K562 (cell line): ENCODE data around the gene KIF4B. TPM values are rescaled to one million over a fixed set of nuclear protein-coding genes. Genes with fewer than 3 reads are reported as not detected.

ENCODE experiments used
- ATAC-seq: fragments of 200-7000 bp; cut with Tn5 transposase; 3 replicates; pipeline ENCODE4 v1.9.1; 2020; ENCODE audit warnings: moderate library complexity
- BruUV-seq: library from RNA; stranded (reverse); fragments of 400-500 nt; replicated peaks from 2 replicates; lab custom pipeline; 2021; lab: Mats Ljungman, UMichigan
- CTCF ChIA-PET: fragments of 300-600 bp; formaldehyde crosslinking; extraction: SDS; loops from one replicate; lab custom pipeline; 2021; ENCODE audit warnings: low intra/inter-chr PET ratio; lab: Yijun Ruan, JAX
- POLR2A ChIA-PET: fragments of 300-600, 350-650 bp; sonication (Branson Sonifier 250); formaldehyde crosslinking; extraction: SDS; loops from one replicate; lab custom pipeline; 2021; ENCODE audit warnings: antibody characterized with exemption, inconsistent platforms; lab: Yijun Ruan, JAX
- DNase-seq, 4 experiments: peaks; one replicate each; pipeline versions ENCODE4 v3.0.0 to v3.0.0-alpha.2; 2011 to 2018; ENCODE audit warnings: low spot score in 3 of 4, mixed read lengths in 3 of 4; ENCODE audit errors: extremely low read depth in 1 of 4
- FAIRE-seq: peaks from 2 replicates; lab custom pipeline; 2011; peaks lifted over from hg19 to GRCh38; lab: Jason Lieb, UNC
- H2AFZ ChIP-seq: 2 replicates; pipeline ENCODE4 v1.6.0; 2011; ENCODE audit warnings: low read depth, low read length, control low read depth, inconsistent platforms
- H3K27ac ChIP-seq: fragments of 200-600 bp; 3 replicates; pipeline ENCODE4 v1.8.0; 2011; ENCODE audit warnings: low read depth, mild to moderate bottlenecking, control low read depth, inconsistent platforms, low read length, moderate library complexity, mixed read lengths; ENCODE audit errors: extremely low read depth
- H3K27me3 ChIP-seq, 2 experiments: fragments of 300-600 bp in 1 of 2; 2 replicates in 1 of 2; 3 replicates in 1 of 2; pipeline versions ENCODE4 v1.6.0 to v1.8.0; 2011; ENCODE audit warnings: inconsistent platforms in 2 of 2, low read length in 2 of 2, mild to moderate bottlenecking in 1 of 2, mixed read lengths in 1 of 2, moderate library complexity in 1 of 2; ENCODE audit not compliant: control insufficient read depth in 2 of 2, insufficient read depth in 2 of 2
- H3K36me3 ChIP-seq: fragments of 300-600 bp; 3 replicates; pipeline ENCODE4 v1.8.0; 2011; ENCODE audit warnings: mild to moderate bottlenecking, low read length, inconsistent platforms; ENCODE audit not compliant: control insufficient read depth, insufficient read depth
- H3K4me1 ChIP-seq, 2 experiments: fragments of 200-600 bp in 1 of 2; replicated peaks in 1 of 2; 2 replicates in 1 of 2; 3 replicates in 1 of 2; pipeline versions ENCODE4 v1.5.1 to v1.8.0; 2011; ENCODE audit warnings: inconsistent platforms in 2 of 2, low read length in 2 of 2, mild to moderate bottlenecking in 1 of 2, mixed read lengths in 1 of 2, moderate library complexity in 1 of 2; ENCODE audit not compliant: control insufficient read depth in 2 of 2, insufficient read depth in 2 of 2
- H3K4me2 ChIP-seq: 2 replicates; pipeline ENCODE4 v1.6.1; 2011; ENCODE audit warnings: low read length, control low read depth, inconsistent platforms, mixed read lengths; ENCODE audit not compliant: insufficient read depth
- H3K4me3 ChIP-seq: fragments of 200-600 bp; sonication (generic), shearing (Covaris generic); 2 replicates; pipeline ENCODE4 v1.5.1; 2016; ENCODE audit warnings: control low read depth, inconsistent platforms
- H3K79me2 ChIP-seq: fragments of 200-600 bp; 3 replicates; pipeline ENCODE4 v1.8.0; 2011; ENCODE audit warnings: low read length, inconsistent platforms; ENCODE audit not compliant: control insufficient read depth, insufficient read depth
- H3K9ac ChIP-seq, 2 experiments: 2 replicates each; pipeline versions ENCODE4 v1.6.0 to v1.6.1; 2011; ENCODE audit warnings: low read depth in 2 of 2, low read length in 2 of 2, control low read depth in 1 of 2, inconsistent platforms in 1 of 2, mild to moderate bottlenecking in 1 of 2, mixed read lengths in 1 of 2; ENCODE audit not compliant: insufficient read depth in 1 of 2
- H3K9me1 ChIP-seq: one replicate; pipeline ENCODE4 v1.6.0; 2011; ENCODE audit warnings: inconsistent platforms, mild to moderate bottlenecking, low read length, moderate library complexity; ENCODE audit not compliant: control insufficient read depth, insufficient read depth
- H3K9me3 ChIP-seq: replicated peaks from 2 replicates; pipeline ENCODE4 v1.5.1; 2011; ENCODE audit warnings: low read depth, low read length, inconsistent platforms; ENCODE audit not compliant: control insufficient read depth, insufficient read depth
- H4K20me1 ChIP-seq: replicated peaks from 2 replicates; pipeline ENCODE4 v1.6.1; 2011; ENCODE audit warnings: low read length, inconsistent platforms, mixed read lengths; ENCODE audit not compliant: control insufficient read depth, insufficient read depth
- ARID1B ChIP-seq: fragments of 450-650 bp; IDR thresholded peaks from 2 replicates; pipeline ENCODE4 v1.6.1; 2016; ENCODE audit warnings: antibody characterized with exemption, mild to moderate bottlenecking, inconsistent platforms
- MTA1 ChIP-seq: fragments of 450-650 bp; IDR thresholded peaks from 2 replicates; pipeline ENCODE4 v1.6.1; 2017; ENCODE audit warnings: borderline replicate concordance
- PYGO2 ChIP-seq: fragments of 450-650 bp; IDR thresholded peaks from 2 replicates; pipeline ENCODE4 v1.6.1; 2016; ENCODE audit warnings: mild to moderate bottlenecking, missing genetic modification characterization, moderate library complexity, missing compliant biosample characterization
- RFX7 ChIP-seq: fragments of 250-450 bp; sonication (Bioruptor Pico); IDR thresholded peaks from 2 replicates; pipeline ENCODE4 v1.5.1; 2021; ENCODE audit warnings: mild to moderate bottlenecking
- WGBS: fragments of 100-300 bp; shearing (Covaris generic); methylation state at CpG from one replicate; pipeline ENCODE4 v1.1.6; 2016; ENCODE audit warnings: low coverage, mixed read lengths; ENCODE audit not compliant: insufficient coverage; ENCODE audit errors: missing lambda C conversion rate; 5-methylcytosine and 5-hydroxymethylcytosine counted together
- in situ Hi-C: fragments of 300-500 bp; cut with MboI; formaldehyde crosslinking; loops from 4 replicates; pipeline ENCODE4 v1.15.0; 2018; ENCODE audit warnings: inconsistent platforms, mixed read lengths
- intact Hi-C: fragments of 100-400 bp; cut with micrococcal nuclease; formaldehyde crosslinking; loops from 2 replicates; pipeline ENCODE4 v1.14.2; 2022
- polyA plus RNA-seq, 8 experiments: library from polyadenylated mRNA; depleted of rRNA in 4 of 8; stranded (reverse) in 5 of 8; unstranded in 3 of 8; fragments of >200 nt; fragmentation: Nextera tagmentation in 2 of 8; fragmentation: Illumina TruSeq in 1 of 8; extraction: Ambion mirVana in 2 of 8; extraction: Trizol in 1 of 8; gene quantifications; 2 replicates each; pipeline versions ENCODE4 v1.2.1 to v1.2.3, GENCODE V29; 2011 to 2014; ENCODE audit warnings: inconsistent platforms in 1 of 8, missing spikeins in 1 of 8
- total RNA-seq, 7 experiments: library from RNA; depleted of rRNA in 6 of 7; stranded (reverse); fragments of >200 nt in 6 of 7; fragmentation: Illumina TruSeq in 2 of 7; extraction: Trizol in 2 of 7; gene quantifications; 2 replicates each; pipeline versions ENCODE4 v1.2.1 to v1.2.3, GENCODE V29; 2011 to 2021; ENCODE audit warnings: low replicate concordance in 1 of 7
- TF ChIP-seq, protein P1 (sequence below), 2 experiments: fragments of 150-350 bp in 1 of 2; IDR thresholded peaks; 2 replicates each; pipeline ENCODE4 v1.6.1; 2012 to 2016; ENCODE audit warnings: low read depth in 2 of 2, low read length in 2 of 2, mild to moderate bottlenecking in 1 of 2, moderate library complexity in 1 of 2

KIF4B gene
- total and polyA plus RNA-seq, 9 of the 15 experiments (the other 6 are each of a cell fraction or from before 2014, with no cell fraction given): 0.01 to 0.09 (median 0.07) TPM; not detected in 2

DNA sequence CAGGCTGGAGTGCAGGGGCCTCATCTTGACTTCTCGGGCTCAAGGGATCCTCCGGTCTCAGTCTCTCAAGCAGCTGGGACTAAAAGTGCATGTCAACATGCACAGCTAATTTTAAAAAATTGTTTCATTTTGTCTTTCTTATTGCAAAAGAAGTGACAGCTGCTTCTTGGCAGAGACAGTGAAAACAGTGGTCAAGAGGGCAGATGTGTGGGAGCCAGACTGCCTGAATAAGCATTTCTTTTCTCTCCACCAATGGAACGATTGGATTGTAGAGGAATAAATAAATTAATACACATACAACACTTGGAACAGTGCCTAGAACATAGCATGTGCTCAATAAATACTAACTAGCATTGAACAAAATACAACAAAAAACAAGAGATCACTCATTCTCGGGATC is 27.4 kb upstream of the KIF4B start (continued):
- TF ChIP-seq, protein P1, sequence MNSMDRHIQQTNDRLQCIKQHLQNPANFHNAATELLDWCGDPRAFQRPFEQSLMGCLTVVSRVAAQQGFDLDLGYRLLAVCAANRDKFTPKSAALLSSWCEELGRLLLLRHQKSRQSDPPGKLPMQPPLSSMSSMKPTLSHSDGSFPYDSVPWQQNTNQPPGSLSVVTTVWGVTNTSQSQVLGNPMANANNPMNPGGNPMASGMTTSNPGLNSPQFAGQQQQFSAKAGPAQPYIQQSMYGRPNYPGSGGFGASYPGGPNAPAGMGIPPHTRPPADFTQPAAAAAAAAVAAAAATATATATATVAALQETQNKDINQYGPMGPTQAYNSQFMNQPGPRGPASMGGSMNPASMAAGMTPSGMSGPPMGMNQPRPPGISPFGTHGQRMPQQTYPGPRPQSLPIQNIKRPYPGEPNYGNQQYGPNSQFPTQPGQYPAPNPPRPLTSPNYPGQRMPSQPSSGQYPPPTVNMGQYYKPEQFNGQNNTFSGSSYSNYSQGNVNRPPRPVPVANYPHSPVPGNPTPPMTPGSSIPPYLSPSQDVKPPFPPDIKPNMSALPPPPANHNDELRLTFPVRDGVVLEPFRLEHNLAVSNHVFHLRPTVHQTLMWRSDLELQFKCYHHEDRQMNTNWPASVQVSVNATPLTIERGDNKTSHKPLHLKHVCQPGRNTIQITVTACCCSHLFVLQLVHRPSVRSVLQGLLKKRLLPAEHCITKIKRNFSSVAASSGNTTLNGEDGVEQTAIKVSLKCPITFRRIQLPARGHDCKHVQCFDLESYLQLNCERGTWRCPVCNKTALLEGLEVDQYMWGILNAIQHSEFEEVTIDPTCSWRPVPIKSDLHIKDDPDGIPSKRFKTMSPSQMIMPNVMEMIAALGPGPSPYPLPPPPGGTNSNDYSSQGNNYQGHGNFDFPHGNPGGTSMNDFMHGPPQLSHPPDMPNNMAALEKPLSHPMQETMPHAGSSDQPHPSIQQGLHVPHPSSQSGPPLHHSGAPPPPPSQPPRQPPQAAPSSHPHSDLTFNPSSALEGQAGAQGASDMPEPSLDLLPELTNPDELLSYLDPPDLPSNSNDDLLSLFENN (IDR thresholded peaks at IDR 0.05; ENCODE audit: low read depth in 2 of 2, low read length in 2 of 2): no peak
- TF ChIP-seq, all 486 proteins: peak for 0

DNA sequence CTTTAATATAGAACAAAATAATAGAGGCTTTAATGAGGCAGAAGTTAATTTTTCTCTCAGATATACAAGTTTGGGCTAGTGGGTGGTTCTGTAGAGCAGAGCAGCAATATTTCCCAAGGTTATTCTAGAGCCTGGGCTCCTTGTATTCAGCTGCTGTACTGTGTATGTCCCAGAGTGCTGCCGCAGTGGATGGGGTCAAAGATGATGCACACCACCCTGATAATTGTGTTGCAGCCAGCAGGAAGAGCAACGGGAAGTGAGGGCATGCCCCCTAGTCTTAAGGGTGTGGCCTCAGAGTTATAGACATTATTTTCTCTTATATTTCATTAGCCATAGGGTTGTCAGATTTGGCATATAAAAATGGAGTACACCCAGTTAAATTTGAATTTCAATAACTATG is 23.9 kb upstream of the KIF4B start:
- POLR2A ChIA-PET: interaction anchor here (0.8 to 1.4 kb wide), 2 partner anchors 15 to 33 kb away, joined by 3 read pairs; no protein-coding TSS in a partner anchor
- Histone ChIP-seq H2AFZ (no peak overlapping the region), H3K9ac (no peak overlapping the region), H3K27ac (no peak overlapping the region), H3K27me3 (peaks cover 6 to 19% of the 10 kb centered on the region in 2 experiments; a peak in 4 of 5 replicates), H3K4me1 (no peaks in the 10 kb centered on the region), H4K20me1 (no peaks in the 10 kb centered on the region), H3K9me1 (no peaks in the 10 kb centered on the region), H3K79me2 (no peaks in the 10 kb centered on the region), H3K36me3 (no peaks in the 10 kb centered on the region), H3K9me3 (peaks cover 2% of the 10 kb centered on the region; the same call in 1 of the 2 replicates), H3K4me2 (no peak overlapping the region), H3K4me3 (no peak overlapping the region)
- FAIRE-seq: no peak
- no peak for DNase-seq
- CTCF ChIA-PET: no interaction called here
- in situ Hi-C loops: loop anchor here (10.0 kb wide), 1 partner anchor 335 kb away; no protein-coding TSS in a partner anchor
- 0% methylated on average over 2 of the region's 2 CpGs for WGBS
- ATAC-seq: no peak
- intact Hi-C loops: no loop called here
- no TSS peak for BruUV-seq
- TF ChIP-seq PYGO2 (tag): no peak
- no peak for TF ChIP-seq ARID1B
- no peak for TF ChIP-seq MTA1
- no peak for TF ChIP-seq RFX7
